Suprapubic skin (tissue), 4 donors: ENCODE measurements around the gene HDGF.

Experiments used
- CTCF ChIP-seq, 2 donors: fragments of 200-600 bp in 1 of 2; fragments of 450-650 bp in 1 of 2; sonication (generic) in 1 of 2; IDR thresholded peaks; one replicate each; pipeline ENCODE4 v1.5.1; 2016 to 2019; ENCODE audit warnings: antibody characterized with exemption in 2 of 2, mild to moderate bottlenecking in 1 of 2, moderate library complexity in 1 of 2
- POLR2A ChIP-seq, 2 donors: fragments of 450-650 bp; IDR thresholded peaks; one replicate each; pipeline ENCODE4 v1.6.1; 2017; ENCODE audit warnings: antibody characterized with exemption in 2 of 2, mild to moderate bottlenecking in 2 of 2, moderate library complexity in 2 of 2
- POLR2AphosphoS5 ChIP-seq, 3 donors: sonication (generic); formaldehyde crosslinking; IDR thresholded peaks; one replicate each; pipeline ENCODE4 v1.6.1; 2017; ENCODE audit warnings: antibody characterized with exemption in 3 of 3

DNA sequence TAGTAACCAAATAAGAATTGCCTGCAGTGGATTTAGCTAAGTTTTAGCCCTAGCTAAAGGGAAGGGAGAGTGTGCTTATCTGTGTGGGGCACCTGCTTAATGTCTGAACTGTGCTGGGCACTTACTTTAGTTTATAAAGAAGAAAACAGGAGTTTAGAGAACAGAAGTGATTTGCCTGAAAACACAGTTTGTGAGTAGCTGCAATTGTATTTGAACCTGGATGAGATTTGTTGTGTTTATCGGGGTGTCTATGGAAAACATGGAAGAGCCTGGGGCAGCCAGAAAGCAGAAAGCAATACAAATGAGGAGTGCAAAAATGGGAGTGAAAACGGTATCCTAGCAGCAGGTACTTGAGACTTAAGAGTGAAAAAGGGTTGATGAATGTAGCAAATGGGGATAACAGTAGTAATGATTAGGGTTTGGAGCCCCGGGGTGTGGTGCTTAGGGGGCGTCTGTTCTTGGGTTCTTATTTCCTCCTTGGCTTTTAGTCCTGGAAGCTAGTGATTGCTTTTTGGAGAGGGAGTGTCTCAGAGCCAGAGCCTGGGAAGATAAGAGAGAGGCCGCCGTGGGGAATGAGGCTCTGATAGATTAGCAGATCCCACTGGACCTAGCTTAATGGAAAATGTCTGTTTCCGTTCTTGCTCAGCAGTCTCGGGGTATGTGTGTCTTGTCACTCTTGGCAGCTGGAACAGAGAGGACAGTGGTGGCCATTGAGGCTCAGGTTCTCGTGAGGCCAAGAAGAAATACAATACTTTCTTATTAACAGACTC lies 21.4 kb upstream of the HDGF start:
- TF ChIP-seq CTCF (IDR thresholded peaks at IDR 0.05): no peak
- no peak for TF ChIP-seq POLR2A (IDR thresholded peaks at IDR 0.05)
- no peak for TF ChIP-seq POLR2AphosphoS5 (IDR thresholded peaks at IDR 0.05)
